Hepatocyte (in vitro differentiated cells): ENCODE measurements around the gene ANKRD13A. TPM values are rescaled to one million over a fixed set of nuclear protein-coding genes. Genes with fewer than 3 reads are reported as not detected.
"Not testable (repeated sequence)": the region's sequence is repeated elsewhere in the genome, so short reads cannot be mapped to it uniquely, and the experiment has no call there.

Source experiments
- DNase-seq: peaks from one replicate; pipeline ENCODE4 v3.0.0-alpha.2; 2016; ENCODE audit warnings: low spot score
- H2AFZ ChIP-seq: fragments of 200-600 bp; sonication (generic); 2 replicates; pipeline ENCODE4 v1.6.0; 2016; ENCODE audit warnings: antibody characterized with exemption, mild to moderate bottlenecking
- H3K27ac ChIP-seq: fragments of 200-600 bp; sonication (generic); 2 replicates; pipeline ENCODE4 v1.5.1; 2016; ENCODE audit warnings: mild to moderate bottlenecking
- H3K27me3 ChIP-seq: fragments of 200-600 bp; sonication (generic); 2 replicates; pipeline ENCODE4 v1.6.1; 2016
- H3K36me3 ChIP-seq: fragments of 200-600 bp; sonication (generic); replicated peaks from 2 replicates; pipeline ENCODE4 v1.5.1; 2016; ENCODE audit warnings: low read depth; ENCODE audit not compliant: insufficient read depth
- H3K4me1 ChIP-seq: fragments of 200-600 bp; sonication (generic); 2 replicates; pipeline ENCODE4 v1.5.1; 2016; ENCODE audit warnings: mild to moderate bottlenecking, moderate library complexity; ENCODE audit not compliant: insufficient read depth
- H3K4me2 ChIP-seq: fragments of 200-600 bp; sonication (generic); 2 replicates; pipeline ENCODE4 v1.6.0; 2016
- H3K4me3 ChIP-seq: fragments of 200-600 bp; sonication (generic); 2 replicates; pipeline ENCODE4 v1.5.1; 2016; ENCODE audit warnings: mild to moderate bottlenecking
- H3K79me2 ChIP-seq: fragments of 200-600 bp; sonication (generic); 2 replicates; pipeline ENCODE4 v1.6.0; 2017; ENCODE audit warnings: mild to moderate bottlenecking
- H3K9me2 ChIP-seq: fragments of 200-600 bp; sonication (generic); replicated peaks from 2 replicates; pipeline ENCODE4 v1.6.0; 2017; ENCODE audit warnings: mild to moderate bottlenecking; ENCODE audit not compliant: insufficient read depth
- H3K9me3 ChIP-seq: fragments of 200-600 bp; sonication (generic); 2 replicates; pipeline ENCODE4 v1.5.1; 2016; ENCODE audit warnings: low read depth, mild to moderate bottlenecking
- H4K20me1 ChIP-seq: fragments of 200-600 bp; sonication (generic); 2 replicates; pipeline ENCODE4 v1.6.0; 2016; ENCODE audit warnings: mild to moderate bottlenecking; ENCODE audit not compliant: insufficient read depth, poor library complexity, severe bottlenecking
- CTCF ChIP-seq: fragments of 200-600 bp; sonication (generic); IDR thresholded peaks from 2 replicates; pipeline ENCODE4 v1.5.1; 2016; ENCODE audit warnings: antibody characterized with exemption, mild to moderate bottlenecking; ENCODE audit not compliant: poor library complexity
- EZH2 ChIP-seq: fragments of 200-600 bp; sonication (generic); IDR thresholded peaks from 2 replicates; pipeline ENCODE4 v1.6.1; 2016; ENCODE audit warnings: antibody characterized with exemption, mild to moderate bottlenecking, borderline replicate concordance
- EZH2phosphoT487 ChIP-seq: fragments of 200-600 bp; sonication (generic); IDR thresholded peaks from one replicate; pipeline ENCODE4 v1.6.1; 2018; ENCODE audit warnings: antibody characterized with exemption, mild to moderate bottlenecking, low read depth, moderate library complexity; ENCODE audit not compliant: unreplicated experiment, severe bottlenecking
- WGBS: methylation state at CpG from one replicate; pipeline ENCODE4 v1.1.6; 2016; ENCODE audit warnings: low lambda C conversion rate; ENCODE audit errors: missing lambda C conversion rate; 5-methylcytosine and 5-hydroxymethylcytosine counted together
- polyA plus RNA-seq: library from polyadenylated mRNA; unstranded; fragments of >200 nt; fragmentation: Nextera tagmentation; extraction: Ambion mirVana; gene quantifications from 2 replicates; pipeline ENCODE4 v1.2.1, GENCODE V29; 2016
- total RNA-seq: library from RNA; depleted of rRNA; stranded (reverse); fragments of >200 nt; gene quantifications from 2 replicates; pipeline ENCODE4 v1.2.3, GENCODE V29; 2014

ANKRD13A gene
- total and polyA plus RNA-seq, 2 experiments from 2014 or later: 13.2 to 55.3 TPM

- no peaks in the 10 kb centered on the region for H3K9me2 ChIP-seq
- H4K20me1 ChIP-seq: no peaks in the 10 kb centered on the region
- no peak overlapping the region for H3K4me2 ChIP-seq
- no peak for TF ChIP-seq EZH2
- no peak for TF ChIP-seq CTCF
- no peak for TF ChIP-seq EZH2phosphoT487
- no peaks in the 10 kb centered on the region for H3K27me3 ChIP-seq
- H3K27ac ChIP-seq: no peak overlapping the region
- H3K9me3 ChIP-seq: no peaks in the 10 kb centered on the region
- no peaks in the 10 kb centered on the region for H3K4me1 ChIP-seq
- peaks cover 7% of the 10 kb centered on the region for H3K79me2 ChIP-seq
- no peak overlapping the region for H2AFZ ChIP-seq
- DNase-seq: no peak
- H3K36me3 ChIP-seq: peaks cover 5% of the 10 kb centered on the region
- no peak overlapping the region for H3K4me3 ChIP-seq
These were observed 17.0 kb upstream of the ANKRD13A start for GRCh38 chr12:109982210-109982609.

GRCh38 chr12:109983432-109984142 is 15.6 kb upstream of the ANKRD13A start:
- H3K79me2 ChIP-seq: peaks cover 7% of the 10 kb centered on the region
- H3K27ac ChIP-seq: no peak overlapping the region
- H3K4me1 ChIP-seq: no peaks in the 10 kb centered on the region
- no peak overlapping the region for H3K4me3 ChIP-seq
- no peak overlapping the region for H2AFZ ChIP-seq
- TF ChIP-seq CTCF: no peak
- no peak for TF ChIP-seq EZH2phosphoT487
- TF ChIP-seq EZH2: no peak
- H3K4me2 ChIP-seq: no peak overlapping the region
- no peaks in the 10 kb centered on the region for H3K9me3 ChIP-seq
- DNase-seq: no peak
- peaks cover 5% of the 10 kb centered on the region for H3K36me3 ChIP-seq
- no peaks in the 10 kb centered on the region for H4K20me1 ChIP-seq
- no peaks in the 10 kb centered on the region for H3K9me2 ChIP-seq
- H3K27me3 ChIP-seq: no peaks in the 10 kb centered on the region
- 97% methylated on average over 8 of the region's 8 CpGs for WGBS

GRCh38 chr12:109986236-109986635 is 13.0 kb upstream of the ANKRD13A start:
- not testable (repeated sequence) for DNase-seq, H3K9me2 ChIP-seq, H3K27ac ChIP-seq, H3K4me1 ChIP-seq, H3K4me2 ChIP-seq, H4K20me1 ChIP-seq, H3K4me3 ChIP-seq, H2AFZ ChIP-seq, H3K36me3 ChIP-seq, H3K27me3 ChIP-seq, H3K9me3 ChIP-seq, H3K79me2 ChIP-seq
- 97% methylated on average over 16 of the region's 16 CpGs for WGBS

GRCh38 chr12:109987615-109988014 is 11.6 kb upstream of the ANKRD13A start:
- Histone ChIP-seq H3K36me3 (no peaks in the 10 kb centered on the region), H3K4me1 (peaks cover 7% of the 10 kb centered on the region), H3K27me3 (no peaks in the 10 kb centered on the region), H4K20me1 (no peaks in the 10 kb centered on the region), H3K9me2 (no peaks in the 10 kb centered on the region), H3K79me2 (peaks cover 15% of the 10 kb centered on the region), H3K4me2 (no peak overlapping the region), H2AFZ (no peak overlapping the region), H3K27ac (no peak overlapping the region), H3K4me3 (no peak overlapping the region), H3K9me3 (no peaks in the 10 kb centered on the region)
- TF ChIP-seq CTCF (no peak), EZH2 (no peak), EZH2phosphoT487 (no peak)
- 93% methylated on average over 8 of the region's 8 CpGs for WGBS
- no peak for DNase-seq
